8988T (cell line): ENCODE measurements around the gene FAM174A.
"Not testable (repeated sequence)": the region's sequence is repeated elsewhere in the genome, so short reads cannot be mapped to it uniquely, and the experiment has no call there.

Experiments used
- DNase-seq: peaks from one replicate; pipeline ENCODE4 v3.0.0; 2011

Gene FAM174A

GRCh38 chr5:100576217-100576751 lies 41.1 kb downstream of the FAM174A start:
- no peak for DNase-seq

GRCh38 chr5:100577506-100577905 lies 42.3 kb downstream of the FAM174A start:
- no peak for DNase-seq

GRCh38 chr5:100584069-100584468 lies 48.9 kb downstream of the FAM174A start:
- DNase-seq: no peak

DNA sequence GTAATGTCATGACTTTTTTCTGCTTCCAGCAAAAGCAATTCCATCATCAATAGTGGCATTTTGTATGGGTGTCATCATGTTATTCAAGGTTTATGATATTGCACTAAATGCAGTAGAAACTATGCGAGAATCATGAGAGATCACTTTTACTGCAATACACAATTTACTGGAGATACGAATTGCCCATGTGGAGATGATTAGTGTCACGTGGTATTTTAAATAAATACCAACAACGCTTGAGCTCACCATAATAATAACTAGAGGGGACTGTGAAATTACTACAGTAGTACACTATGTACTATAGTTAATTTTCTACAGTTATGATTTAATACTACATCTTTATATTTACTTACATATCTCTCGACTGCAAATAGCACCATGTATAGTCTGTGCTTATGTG lies 49.7 kb downstream of the FAM174A start:
- no peak for DNase-seq

GRCh38 chr5:100590867-100591266 lies 55.7 kb downstream of the FAM174A start:
- DNase-seq: no peak

- DNase-seq: no peak
These were observed 60.1 kb downstream of the FAM174A start for GRCh38 chr5:100595152-100595811.

- no peak for DNase-seq
These were observed 60.6 kb downstream of the FAM174A start for GRCh38 chr5:100595812-100596173.

DNA sequence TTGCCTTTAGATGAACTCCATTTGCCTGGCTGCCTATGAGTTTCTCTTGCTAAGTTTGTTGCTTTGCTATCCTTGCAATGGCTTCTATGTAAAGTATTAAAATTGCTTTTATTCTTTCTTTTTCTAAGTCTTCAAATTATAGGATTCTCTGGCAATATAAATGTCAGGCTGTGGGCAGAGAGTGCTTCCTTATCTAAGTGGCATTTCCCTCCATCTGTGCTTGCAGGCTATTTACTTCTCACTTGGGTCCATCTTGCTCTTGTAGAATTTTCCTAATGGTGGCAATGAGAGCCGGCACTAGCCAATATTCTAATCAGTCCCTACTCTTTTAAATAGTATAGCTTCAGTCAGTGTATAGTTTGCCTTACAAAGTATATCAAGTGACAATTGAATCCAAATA lies 63.3 kb downstream of the FAM174A start:
- no peak for DNase-seq

DNA sequence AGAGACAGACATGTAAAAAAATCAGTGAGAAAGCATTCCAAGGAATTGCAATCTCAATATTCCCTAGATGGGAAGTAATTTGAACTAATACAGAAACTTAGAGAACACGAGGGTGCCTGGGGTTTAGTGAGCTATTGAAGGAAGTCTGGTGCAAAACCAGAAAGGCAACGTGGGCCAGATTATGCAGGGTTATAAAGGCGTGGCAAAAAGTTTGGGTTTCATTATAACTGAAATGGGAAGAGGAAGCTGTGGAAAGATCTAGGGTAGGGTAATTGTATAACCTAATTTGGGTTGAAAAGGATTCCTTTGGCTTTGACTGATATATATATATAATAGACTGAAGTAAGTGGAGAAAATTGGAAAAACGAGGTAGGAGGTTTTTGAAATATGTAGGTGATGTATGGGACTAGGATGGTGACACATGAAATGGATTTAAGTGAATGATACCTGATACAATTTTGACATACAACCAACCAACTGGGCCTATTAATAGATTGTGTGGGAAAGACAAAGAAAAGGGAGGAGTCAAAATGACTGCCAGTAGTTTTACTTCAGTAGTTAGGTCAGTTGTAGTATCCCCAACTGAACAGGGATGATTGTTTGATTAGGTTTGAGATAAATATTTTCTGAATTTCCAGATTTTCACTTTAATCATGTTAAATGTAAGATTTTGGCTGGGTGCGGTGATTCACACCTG lies 65.3 kb downstream of the FAM174A start:
- no peak for DNase-seq

DNA sequence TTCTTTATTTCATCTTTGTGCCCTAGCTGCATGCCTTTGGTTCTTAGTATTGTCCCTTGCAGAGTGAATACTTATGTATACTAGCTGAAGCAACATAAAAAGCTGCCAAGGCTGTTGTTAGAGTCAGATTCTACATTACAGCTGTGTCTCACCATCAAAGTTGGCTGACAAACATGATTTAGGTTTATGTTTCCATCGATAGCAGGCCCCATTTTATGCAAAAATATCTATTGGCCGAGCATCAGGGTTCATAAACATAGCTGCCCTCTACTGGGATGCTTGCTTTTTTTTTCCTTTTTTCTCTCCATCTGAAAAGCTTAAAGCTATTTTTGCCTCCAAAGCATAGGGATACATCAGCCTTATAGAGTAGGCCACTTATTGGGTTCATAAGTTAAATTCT lies 68.0 kb downstream of the FAM174A start:
- no peak for DNase-seq

DNA sequence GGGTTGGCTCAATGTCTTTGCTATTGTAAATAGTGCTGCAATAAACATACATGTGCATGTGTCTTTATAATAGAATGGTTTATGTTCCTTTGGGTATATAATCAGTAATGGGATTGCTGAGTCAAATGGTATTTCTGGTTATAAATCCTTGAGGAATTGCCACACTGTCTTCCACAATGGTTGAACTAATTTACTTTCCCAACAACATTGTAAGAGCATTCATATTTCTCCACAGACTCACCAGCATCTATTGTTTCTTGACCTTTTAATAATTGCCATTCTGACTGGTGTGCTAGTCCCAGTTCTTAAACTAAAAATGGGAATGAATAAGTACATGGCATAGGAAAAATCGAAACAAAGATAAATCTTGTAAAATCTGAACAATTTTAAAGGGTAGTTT lies 68.8 kb downstream of the FAM174A start:
- DNase-seq: not testable (repeated sequence)

GRCh38 chr5:100609594-100609993 lies 74.4 kb downstream of the FAM174A start:
- no peak for DNase-seq

- no peak for DNase-seq
These were observed 79.1 kb downstream of the FAM174A start for GRCh38 chr5:100614308-100614707.

DNA sequence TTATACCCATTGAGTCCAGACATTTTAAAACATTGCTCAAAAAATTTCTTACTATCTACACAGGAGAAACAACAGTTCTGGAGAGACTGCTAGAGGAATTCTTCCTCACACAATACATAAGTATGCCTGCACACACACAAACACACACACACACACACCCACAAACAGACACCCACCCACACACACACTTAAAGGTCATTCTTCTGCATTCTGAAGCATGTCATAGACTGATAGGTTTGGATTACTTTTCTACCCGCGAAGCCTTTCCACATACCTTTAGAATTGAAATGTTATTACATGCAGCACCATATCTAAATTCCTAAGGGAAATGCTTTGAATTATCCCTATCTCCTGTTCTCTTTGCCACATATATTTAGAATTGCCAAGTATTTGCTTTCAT lies 80.2 kb downstream of the FAM174A start:
- DNase-seq: no peak

DNA sequence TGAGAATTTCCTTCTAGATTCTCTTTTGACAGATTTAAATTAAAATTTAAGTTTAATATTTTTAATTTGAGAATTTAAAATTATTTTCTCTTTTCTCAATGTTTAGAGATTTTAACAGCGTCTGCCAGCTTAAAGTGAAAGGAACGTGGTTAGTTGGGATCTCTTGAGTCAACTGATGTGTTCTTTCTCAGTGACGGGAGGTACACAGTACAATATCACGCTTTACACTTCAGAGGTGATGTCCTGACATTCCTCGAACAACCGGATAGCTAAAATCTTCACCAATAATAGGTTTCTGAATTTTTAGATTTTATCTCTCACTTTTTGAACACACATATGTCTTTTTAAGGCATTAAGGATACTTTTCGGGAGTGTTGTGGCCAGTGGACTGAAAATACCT lies 81.1 kb downstream of the FAM174A start:
- no peak for DNase-seq

GRCh38 chr5:100616981-100617380 lies 81.8 kb downstream of the FAM174A start:
- DNase-seq: no peak

GRCh38 chr5:100623719-100624118 lies 88.5 kb downstream of the FAM174A start:
- no peak for DNase-seq

- no peak for DNase-seq
These were observed 99.9 kb downstream of the FAM174A start for GRCh38 chr5:100634937-100635534.
